ENCODE data around the gene IRGC. TPM values are rescaled to one million over a fixed set of nuclear protein-coding genes. Genes with fewer than 3 reads are reported as not detected.

The IRGC gene
- total RNA-seq, 4 donors from 2014 or later, result not detected

DNA sequence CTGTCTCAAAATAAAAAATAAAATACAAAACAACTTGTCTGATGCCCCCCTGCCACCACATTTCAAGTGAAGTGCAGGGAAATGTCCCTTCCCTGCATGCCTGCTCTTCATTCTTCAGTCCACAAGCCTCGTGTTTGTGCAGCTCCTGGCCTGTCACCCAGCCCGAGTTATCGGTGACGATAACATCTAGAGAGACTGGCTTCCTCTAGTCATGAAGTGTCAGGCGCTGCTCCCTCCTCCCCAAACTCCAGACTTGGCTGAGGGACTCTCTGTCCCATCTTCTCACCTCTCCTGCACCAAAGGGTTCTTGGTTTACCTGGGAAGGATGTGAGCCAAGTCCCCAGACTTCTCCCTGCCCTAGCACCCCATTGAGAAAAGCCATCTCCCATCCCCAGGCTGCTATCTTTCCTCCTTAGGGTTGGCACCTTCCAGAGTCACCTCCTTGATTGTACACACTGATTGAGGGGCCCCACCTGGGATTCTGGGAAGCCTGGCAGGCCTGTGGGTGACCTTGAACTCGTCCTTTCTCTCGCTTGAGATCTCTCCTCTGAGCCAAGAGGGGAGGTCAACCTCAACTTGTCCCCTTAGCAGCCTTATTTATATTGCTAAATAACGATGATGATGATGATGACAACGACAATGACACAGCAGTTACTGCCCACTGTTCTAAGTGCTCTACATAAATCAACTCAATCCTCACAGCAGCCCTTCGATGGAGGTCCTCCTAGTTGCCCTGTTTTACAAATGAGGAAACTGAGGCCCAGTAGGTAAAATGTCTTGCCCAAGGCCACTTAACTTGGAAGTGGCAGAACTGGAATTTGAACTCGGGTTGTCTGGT is 32.8 kb upstream of the IRGC start:
- WGBS, result 61% methylated on average over 11 of the region's 11 CpGs
- H3K36me3 ChIP-seq, result no peaks in the 10 kb centered on the region
- H3K4me1 ChIP-seq, result peaks cover 0 to 4% (median 0%) of the 10 kb centered on the region in 4 donors
- no peaks in the 10 kb centered on the region for H3K27me3 ChIP-seq
- H3K4me3 ChIP-seq, result no peak overlapping the region
- no peak overlapping the region for H3K27ac ChIP-seq (replicated peaks in 1 of 4)
- DNase-seq (ENCODE audit: extremely low spot score), result no peak
- H3K9me3 ChIP-seq, result no peaks in the 10 kb centered on the region
- TF ChIP-seq, protein P1, sequence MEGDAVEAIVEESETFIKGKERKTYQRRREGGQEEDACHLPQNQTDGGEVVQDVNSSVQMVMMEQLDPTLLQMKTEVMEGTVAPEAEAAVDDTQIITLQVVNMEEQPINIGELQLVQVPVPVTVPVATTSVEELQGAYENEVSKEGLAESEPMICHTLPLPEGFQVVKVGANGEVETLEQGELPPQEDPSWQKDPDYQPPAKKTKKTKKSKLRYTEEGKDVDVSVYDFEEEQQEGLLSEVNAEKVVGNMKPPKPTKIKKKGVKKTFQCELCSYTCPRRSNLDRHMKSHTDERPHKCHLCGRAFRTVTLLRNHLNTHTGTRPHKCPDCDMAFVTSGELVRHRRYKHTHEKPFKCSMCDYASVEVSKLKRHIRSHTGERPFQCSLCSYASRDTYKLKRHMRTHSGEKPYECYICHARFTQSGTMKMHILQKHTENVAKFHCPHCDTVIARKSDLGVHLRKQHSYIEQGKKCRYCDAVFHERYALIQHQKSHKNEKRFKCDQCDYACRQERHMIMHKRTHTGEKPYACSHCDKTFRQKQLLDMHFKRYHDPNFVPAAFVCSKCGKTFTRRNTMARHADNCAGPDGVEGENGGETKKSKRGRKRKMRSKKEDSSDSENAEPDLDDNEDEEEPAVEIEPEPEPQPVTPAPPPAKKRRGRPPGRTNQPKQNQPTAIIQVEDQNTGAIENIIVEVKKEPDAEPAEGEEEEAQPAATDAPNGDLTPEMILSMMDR (IDR thresholded peaks at IDR 0.05), result no peak
- TF ChIP-seq POLR2AphosphoS5 (IDR thresholded peaks at IDR 0.05) (no peak), EP300 (IDR thresholded peaks at IDR 0.05) (no peak), POLR2A (IDR thresholded peaks at IDR 0.05; ENCODE audit: low read depth) (no peak)
- intact Hi-C loops (cut with DNase I), result no loop called here

DNA sequence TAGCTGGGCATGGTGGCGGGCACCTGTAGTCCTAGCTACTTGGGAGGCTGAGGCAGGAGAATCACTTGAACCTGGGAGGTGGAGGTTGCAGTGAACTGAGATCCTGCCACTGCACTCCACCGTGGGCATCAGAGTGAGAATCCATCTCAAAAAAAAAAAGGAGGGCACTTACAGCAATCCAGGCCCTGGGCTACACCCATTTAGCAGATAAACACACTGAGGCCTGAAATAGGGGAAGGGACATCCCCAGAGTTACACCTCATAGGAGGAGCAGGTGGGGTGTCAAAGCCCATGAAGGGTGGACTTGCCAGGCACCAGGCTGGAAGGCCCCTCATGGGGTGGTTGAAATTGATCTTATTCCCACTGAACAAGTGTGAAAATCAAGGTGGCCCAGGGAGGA is 32.0 kb upstream of the IRGC start:
- Histone ChIP-seq H3K36me3 (no peaks in the 10 kb centered on the region), H3K4me3 (no peak overlapping the region), H3K27ac (replicated peaks in 1 of 4) (no peak overlapping the region), H3K27me3 (no peaks in the 10 kb centered on the region), H3K4me1 (no peaks in the 10 kb centered on the region), H3K9me3 (no peaks in the 10 kb centered on the region)
- WGBS, result 97% methylated on average over 2 of the region's 2 CpGs
- TF ChIP-seq EP300 (IDR thresholded peaks at IDR 0.05) (no peak), POLR2A (IDR thresholded peaks at IDR 0.05; ENCODE audit: low read depth) (no peak), POLR2AphosphoS5 (IDR thresholded peaks at IDR 0.05) (no peak)
- TF ChIP-seq, protein P1 (IDR thresholded peaks at IDR 0.05), result no peak
- no peak for DNase-seq (ENCODE audit: extremely low spot score)
- intact Hi-C loops (cut with DNase I), result no loop called here

DNA sequence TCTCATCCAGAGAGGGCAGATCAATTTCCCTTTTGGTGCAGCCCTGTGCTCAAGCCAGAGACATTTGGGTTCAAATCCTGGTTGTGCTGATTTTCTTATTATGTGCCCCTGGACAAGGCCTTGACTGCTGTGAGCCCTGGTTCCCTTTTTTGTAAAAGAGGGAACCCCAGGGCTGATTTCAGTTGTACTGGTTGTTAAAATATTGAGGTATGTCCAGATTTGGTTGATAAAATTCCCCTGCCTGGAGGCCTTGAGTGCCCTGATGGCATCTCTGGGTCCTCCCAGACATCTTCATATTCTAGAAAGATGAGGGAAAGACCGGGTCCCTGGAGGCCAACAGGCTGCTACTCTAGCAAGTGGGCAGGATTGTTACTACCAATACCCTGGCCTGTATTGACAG is 31.6 kb upstream of the IRGC start:
- Histone ChIP-seq H3K36me3 (no peaks in the 10 kb centered on the region), H3K4me1 (no peaks in the 10 kb centered on the region), H3K27me3 (no peaks in the 10 kb centered on the region), H3K27ac (replicated peaks in 1 of 4) (no peak overlapping the region), H3K4me3 (no peak overlapping the region), H3K9me3 (no peaks in the 10 kb centered on the region)
- DNase-seq (ENCODE audit: extremely low spot score), result no peak
- intact Hi-C loops (cut with DNase I), result no loop called here
- 85% methylated on average over 1 of the region's 1 CpG for WGBS
- TF ChIP-seq POLR2AphosphoS5 (IDR thresholded peaks at IDR 0.05) (no peak), EP300 (IDR thresholded peaks at IDR 0.05) (no peak), POLR2A (IDR thresholded peaks at IDR 0.05; ENCODE audit: low read depth) (no peak)
- TF ChIP-seq, protein P1 (IDR thresholded peaks at IDR 0.05), result no peak

DNA sequence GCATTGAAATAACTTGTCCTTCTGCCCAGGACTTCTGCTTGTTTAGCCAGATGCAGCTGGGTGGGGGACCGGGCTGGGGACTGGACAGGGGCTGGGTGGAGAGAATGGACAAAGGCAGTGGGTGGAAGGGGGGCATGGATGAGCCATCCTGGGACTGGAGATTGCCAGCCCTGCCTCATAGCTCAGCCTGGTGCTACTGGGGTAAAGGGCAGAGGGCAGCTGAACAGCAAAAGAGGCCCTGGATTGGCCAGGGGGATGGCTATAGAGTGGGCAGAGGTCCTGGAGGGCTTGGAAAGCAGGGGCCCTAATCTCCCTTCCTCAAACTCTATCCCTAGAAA is 28.2 kb upstream of the IRGC start:
- WGBS, result 67% methylated on average over 1 of the region's 1 CpG
- Histone ChIP-seq H3K4me3 (no peak overlapping the region), H3K27me3 (peaks cover 0 to 4% (median 0%) of the 10 kb centered on the region in 4 donors), H3K9me3 (peaks cover 0 to 26% (median 19%) of the 10 kb centered on the region in 4 donors), H3K27ac (replicated peaks in 1 of 4) (no peak overlapping the region), H3K36me3 (no peaks in the 10 kb centered on the region), H3K4me1 (no peaks in the 10 kb centered on the region)
- DNase-seq (ENCODE audit: extremely low spot score), result no peak
- intact Hi-C loops (cut with DNase I), result no loop called here
- TF ChIP-seq, protein P1 (IDR thresholded peaks at IDR 0.05), result no peak
- TF ChIP-seq POLR2A (IDR thresholded peaks at IDR 0.05; ENCODE audit: low read depth) (no peak), POLR2AphosphoS5 (IDR thresholded peaks at IDR 0.05) (no peak), EP300 (IDR thresholded peaks at IDR 0.05) (no peak)

All from esophagus muscularis mucosa (tissue), 4 donors.